Fibroblast of lung (primary cell): ENCODE data around the gene SPATA4.

Experiments
- EZH2 ChIP-seq: IDR thresholded peaks from 2 replicates; pipeline ENCODE4 v1.5.1; 2012; ENCODE audit warnings: low read length, control low read depth, mild to moderate bottlenecking; ENCODE audit errors: missing control alignments
- TF ChIP-seq, protein P1 (sequence below), 2 donors: IDR thresholded peaks in 1 of 2; conservative IDR thresholded peaks in 1 of 2; 1 replicate in 1 of 2; 2 replicates in 1 of 2; pipeline ENCODE4 v1.5.1; 2011 to 2012; ENCODE audit warnings: low read length in 2 of 2, control low read depth in 1 of 2, inconsistent platforms in 1 of 2, low read depth in 1 of 2, mild to moderate bottlenecking in 1 of 2

DNA sequence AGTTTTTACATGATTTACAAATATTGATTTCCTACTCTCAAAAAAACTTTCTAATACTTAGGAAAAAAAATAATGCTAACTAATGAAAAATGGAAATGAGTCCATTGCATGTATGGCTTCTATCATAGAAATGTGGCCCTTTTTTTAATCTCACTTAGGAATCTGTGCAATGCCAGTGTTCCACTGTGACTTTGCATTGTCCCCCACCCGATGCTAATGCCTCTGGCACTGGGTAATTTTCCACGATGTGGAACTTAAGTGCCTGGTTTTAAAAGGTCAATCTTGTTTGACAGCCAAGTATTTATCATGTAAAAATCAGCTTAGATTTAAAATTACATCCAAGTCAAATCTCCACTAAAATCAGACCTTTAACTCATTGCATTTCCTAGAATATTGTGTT lies 53.1 kb downstream of the SPATA4 start:
- TF ChIP-seq, protein P1, sequence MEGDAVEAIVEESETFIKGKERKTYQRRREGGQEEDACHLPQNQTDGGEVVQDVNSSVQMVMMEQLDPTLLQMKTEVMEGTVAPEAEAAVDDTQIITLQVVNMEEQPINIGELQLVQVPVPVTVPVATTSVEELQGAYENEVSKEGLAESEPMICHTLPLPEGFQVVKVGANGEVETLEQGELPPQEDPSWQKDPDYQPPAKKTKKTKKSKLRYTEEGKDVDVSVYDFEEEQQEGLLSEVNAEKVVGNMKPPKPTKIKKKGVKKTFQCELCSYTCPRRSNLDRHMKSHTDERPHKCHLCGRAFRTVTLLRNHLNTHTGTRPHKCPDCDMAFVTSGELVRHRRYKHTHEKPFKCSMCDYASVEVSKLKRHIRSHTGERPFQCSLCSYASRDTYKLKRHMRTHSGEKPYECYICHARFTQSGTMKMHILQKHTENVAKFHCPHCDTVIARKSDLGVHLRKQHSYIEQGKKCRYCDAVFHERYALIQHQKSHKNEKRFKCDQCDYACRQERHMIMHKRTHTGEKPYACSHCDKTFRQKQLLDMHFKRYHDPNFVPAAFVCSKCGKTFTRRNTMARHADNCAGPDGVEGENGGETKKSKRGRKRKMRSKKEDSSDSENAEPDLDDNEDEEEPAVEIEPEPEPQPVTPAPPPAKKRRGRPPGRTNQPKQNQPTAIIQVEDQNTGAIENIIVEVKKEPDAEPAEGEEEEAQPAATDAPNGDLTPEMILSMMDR (conservative IDR thresholded peaks at IDR 0.05 in 1 of 2, IDR thresholded peaks at IDR 0.05 in 1 of 2; ENCODE audit: low read depth in 1 of 2, low read length in 2 of 2) = no peak
- no peak for TF ChIP-seq EZH2
